Measurements from ENCODE around the gene GLS2.
"Not testable (repeated sequence)": the region's sequence is repeated elsewhere in the genome, so short reads cannot be mapped to it uniquely, and the experiment has no call there.

Gene GLS2

GRCh38 chr12:56514014-56514318 is 26.0 kb upstream of the GLS2 start:
- H3K4me1 Mint-ChIP-seq; H3K9me3 Mint-ChIP-seq; H3K4me3 Mint-ChIP-seq; DNase-seq (ENCODE audit: low spot score in 2 of 2); H3K36me3 Mint-ChIP-seq (ENCODE audit: insufficient read depth); ATAC-seq (replicated peaks; ENCODE audit: extremely low read depth, poor library complexity, severe bottlenecking); H3K27ac Mint-ChIP-seq (ENCODE audit: low read depth): not testable (repeated sequence)
- H3K27me3 Mint-ChIP-seq, result peaks cover 21% of the 10 kb centered on the region

- Mint-ChIP-seq H3K27ac (ENCODE audit: low read depth) (no peak overlapping the region), H3K4me3 (no peak overlapping the region), H3K36me3 (ENCODE audit: insufficient read depth) (no peaks in the 10 kb centered on the region), H3K9me3 (no peaks in the 10 kb centered on the region), H3K27me3 (peaks cover 21% of the 10 kb centered on the region), H3K4me1 (peaks cover 6% of the 10 kb centered on the region)
- DNase-seq (ENCODE audit: low spot score in 2 of 2) (no peak), ATAC-seq (replicated peaks; ENCODE audit: extremely low read depth, poor library complexity, severe bottlenecking) (no peak)
These were observed 22.8 kb upstream of the GLS2 start for GRCh38 chr12:56510786-56511185.

- H3K27ac Mint-ChIP-seq (ENCODE audit: low read depth); ATAC-seq (replicated peaks; ENCODE audit: extremely low read depth, poor library complexity, severe bottlenecking); DNase-seq (ENCODE audit: low spot score in 2 of 2); H3K4me1 Mint-ChIP-seq; H3K27me3 Mint-ChIP-seq; H3K36me3 Mint-ChIP-seq (ENCODE audit: insufficient read depth); H3K4me3 Mint-ChIP-seq; H3K9me3 Mint-ChIP-seq: not testable (repeated sequence)
These were observed 11.9 kb upstream of the GLS2 start for GRCh38 chr12:56499879-56500278.

GRCh38 chr12:56499452-56499851 is 11.5 kb upstream of the GLS2 start:
- H3K4me3 Mint-ChIP-seq; H3K36me3 Mint-ChIP-seq (ENCODE audit: insufficient read depth); H3K4me1 Mint-ChIP-seq; H3K27ac Mint-ChIP-seq (ENCODE audit: low read depth); ATAC-seq (replicated peaks; ENCODE audit: extremely low read depth, poor library complexity, severe bottlenecking); H3K27me3 Mint-ChIP-seq; DNase-seq (ENCODE audit: low spot score in 2 of 2); H3K9me3 Mint-ChIP-seq: not testable (repeated sequence)

DNA sequence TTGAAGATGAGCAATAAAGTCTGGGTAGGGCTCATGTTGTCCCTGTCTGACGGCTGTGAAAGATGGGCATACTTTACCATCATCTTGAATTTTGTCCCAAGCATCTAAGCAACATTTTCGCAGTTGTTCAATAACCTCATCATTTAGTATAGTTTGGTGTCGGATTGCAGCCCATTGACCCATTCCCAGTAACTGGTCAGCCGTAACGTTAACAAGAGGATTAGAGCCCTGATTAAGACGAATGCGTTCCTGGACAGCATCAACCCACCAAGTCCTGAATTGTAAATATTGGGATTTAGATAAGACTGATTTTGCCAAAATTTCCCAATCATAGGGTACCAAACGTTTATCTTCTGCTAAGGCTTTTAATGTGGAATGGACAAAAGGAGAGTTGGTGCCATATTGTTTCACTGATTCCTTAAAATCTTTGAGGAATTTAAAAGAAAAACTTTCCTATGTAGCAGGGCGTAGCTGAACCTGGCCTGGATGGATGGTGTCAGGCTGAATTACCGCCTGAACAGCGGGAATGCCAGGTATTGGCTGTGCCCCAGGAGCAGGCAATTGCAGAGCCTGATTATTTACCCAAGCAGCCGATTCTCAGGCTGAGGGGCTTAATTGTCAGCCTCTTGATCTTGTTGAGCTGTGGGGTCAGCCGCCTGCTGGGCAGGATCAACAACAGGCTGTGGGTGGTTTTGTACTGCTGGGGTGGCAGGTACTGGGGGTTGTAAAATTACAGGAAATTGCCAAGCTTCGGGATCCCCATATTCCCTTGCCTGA is 10.4 kb upstream of the GLS2 start:
- not testable (repeated sequence) for DNase-seq (ENCODE audit: low spot score in 2 of 2); H3K4me3 Mint-ChIP-seq; H3K36me3 Mint-ChIP-seq (ENCODE audit: insufficient read depth); ATAC-seq (replicated peaks; ENCODE audit: extremely low read depth, poor library complexity, severe bottlenecking); H3K27ac Mint-ChIP-seq (ENCODE audit: low read depth); H3K27me3 Mint-ChIP-seq; H3K9me3 Mint-ChIP-seq; H3K4me1 Mint-ChIP-seq

DNA sequence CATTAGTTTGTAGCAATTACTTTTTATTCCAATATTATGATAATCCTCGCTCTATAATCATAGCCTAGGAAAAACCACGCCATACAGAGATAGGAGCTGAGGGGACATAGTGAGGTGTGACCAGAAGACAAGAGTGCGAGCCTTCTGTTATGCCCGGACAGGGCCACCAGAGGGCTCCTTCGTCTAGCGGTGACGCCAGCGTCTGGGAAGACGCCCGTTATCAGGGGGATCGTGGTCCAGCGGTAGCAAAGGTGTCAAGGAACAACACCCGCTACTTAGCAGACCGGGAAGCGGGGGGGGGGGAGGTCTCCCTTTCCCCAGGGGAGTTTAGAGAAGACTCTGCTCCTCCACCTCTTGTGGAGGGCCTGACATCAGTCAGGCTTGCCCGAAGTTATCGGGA is 8.7 kb upstream of the GLS2 start:
- not testable (repeated sequence) for H3K27me3 Mint-ChIP-seq; H3K4me1 Mint-ChIP-seq; H3K4me3 Mint-ChIP-seq; H3K9me3 Mint-ChIP-seq; H3K36me3 Mint-ChIP-seq (ENCODE audit: insufficient read depth); ATAC-seq (replicated peaks; ENCODE audit: extremely low read depth, poor library complexity, severe bottlenecking)
- H3K27ac Mint-ChIP-seq (ENCODE audit: low read depth), result peak overlapping the region; percentile 38
- DNase-seq (ENCODE audit: low spot score in 2 of 2), result peak; percentile 26 to 37

GRCh38 chr12:56494481-56494880 is 6.5 kb upstream of the GLS2 start:
- not testable (repeated sequence) for DNase-seq (ENCODE audit: low spot score in 2 of 2); H3K4me3 Mint-ChIP-seq; ATAC-seq (replicated peaks; ENCODE audit: extremely low read depth, poor library complexity, severe bottlenecking); H3K4me1 Mint-ChIP-seq; H3K9me3 Mint-ChIP-seq; H3K36me3 Mint-ChIP-seq (ENCODE audit: insufficient read depth); H3K27ac Mint-ChIP-seq (ENCODE audit: low read depth)
- peaks cover 23% of the 10 kb centered on the region for H3K27me3 Mint-ChIP-seq

DNA sequence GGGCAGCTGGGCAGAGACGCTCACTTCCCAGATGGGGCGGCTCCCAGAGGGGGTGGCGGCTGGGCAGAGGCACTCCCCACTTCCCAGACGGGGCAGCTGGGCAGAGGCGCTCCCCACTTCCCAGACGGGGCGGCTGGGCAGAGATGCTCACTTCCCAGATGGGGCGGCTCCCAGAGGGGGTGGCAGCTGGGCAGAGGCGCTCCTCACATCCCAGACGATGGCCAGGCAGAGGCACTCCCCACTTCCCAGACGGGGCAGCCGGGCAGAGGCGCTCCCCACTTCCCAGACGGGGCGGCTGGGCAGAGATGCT is 6.1 kb upstream of the GLS2 start:
- not testable (repeated sequence) for H3K9me3 Mint-ChIP-seq; H3K36me3 Mint-ChIP-seq (ENCODE audit: insufficient read depth); H3K4me3 Mint-ChIP-seq; ATAC-seq (replicated peaks; ENCODE audit: extremely low read depth, poor library complexity, severe bottlenecking); H3K27ac Mint-ChIP-seq (ENCODE audit: low read depth); H3K4me1 Mint-ChIP-seq; DNase-seq (ENCODE audit: low spot score in 2 of 2)
- peaks cover 23% of the 10 kb centered on the region for H3K27me3 Mint-ChIP-seq

DNA sequence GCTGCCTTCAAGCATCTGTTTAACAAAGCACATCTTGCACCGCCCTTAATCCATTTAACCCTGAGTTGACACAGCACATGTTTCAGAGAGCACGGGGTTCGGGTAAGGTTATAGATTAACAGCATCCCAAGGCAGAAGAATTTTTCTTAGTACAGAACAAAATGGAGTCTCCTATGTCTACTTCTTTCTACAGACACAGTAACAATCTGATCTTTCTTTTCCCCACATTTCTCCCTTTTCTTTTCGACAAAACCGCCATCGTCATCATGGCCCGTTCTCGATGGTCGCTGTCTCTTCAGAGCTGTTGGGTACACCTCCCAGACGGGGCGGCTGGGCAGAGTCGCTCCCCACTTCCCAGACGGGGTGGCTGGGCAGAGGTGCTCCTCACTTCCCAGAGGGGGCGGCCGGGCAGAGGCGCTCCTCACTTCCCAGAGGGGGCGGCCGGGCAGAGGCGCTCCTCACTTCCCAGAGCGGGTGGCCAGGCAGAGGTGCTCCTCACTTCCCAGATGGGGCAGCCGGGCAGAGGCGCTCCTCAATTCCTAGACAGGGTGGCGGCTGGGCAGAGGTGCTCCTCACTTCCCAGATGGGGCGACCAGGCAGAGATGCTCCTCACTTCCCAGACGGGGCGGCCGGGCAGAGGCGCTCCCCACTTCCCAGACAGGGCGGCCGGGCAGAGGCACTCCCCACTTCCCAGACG is 5.6 kb upstream of the GLS2 start:
- H3K27me3 Mint-ChIP-seq, result peaks cover 23% of the 10 kb centered on the region
- not testable (repeated sequence) for ATAC-seq (replicated peaks; ENCODE audit: extremely low read depth, poor library complexity, severe bottlenecking); H3K9me3 Mint-ChIP-seq

GRCh38 chr12:56490360-56490759 is 2.4 kb upstream of the GLS2 start:
- ATAC-seq (replicated peaks; ENCODE audit: extremely low read depth, poor library complexity, severe bottlenecking), result no peak

More for the DNA sequence above, 5.6 kb upstream of the GLS2 start:
- H3K4me1 Mint-ChIP-seq; H3K4me3 Mint-ChIP-seq; DNase-seq (ENCODE audit: low spot score in 2 of 2); H3K36me3 Mint-ChIP-seq (ENCODE audit: insufficient read depth); H3K27ac Mint-ChIP-seq (ENCODE audit: low read depth): not testable (repeated sequence)

GRCh38 chr12:56487448-56488040 is 417 bp downstream of the GLS2 start:
- H3K4me1 Mint-ChIP-seq, result peaks cover 15% of the 10 kb centered on the region
- DNase-seq (ENCODE audit: low spot score in 2 of 2) (peak in 1 of 2 donors; percentile 22), ATAC-seq (replicated peaks; ENCODE audit: extremely low read depth, poor library complexity, severe bottlenecking) (peak; percentile 11)
- H3K27ac Mint-ChIP-seq (ENCODE audit: low read depth), result peak overlapping the region; percentile 50
- H3K4me3 Mint-ChIP-seq, result peak overlapping the region; percentile 85
- H3K36me3 Mint-ChIP-seq (ENCODE audit: insufficient read depth), result peaks cover 3% of the 10 kb centered on the region
- H3K9me3 Mint-ChIP-seq, result no peaks in the 10 kb centered on the region
- peaks cover 23% of the 10 kb centered on the region for H3K27me3 Mint-ChIP-seq

More at GRCh38 chr12:56490360-56490759, 2.4 kb upstream of the GLS2 start:
- H3K4me3 Mint-ChIP-seq, result no peak overlapping the region
- H3K27ac Mint-ChIP-seq (ENCODE audit: low read depth), result no peak overlapping the region
- no peak for DNase-seq (ENCODE audit: low spot score in 2 of 2)
- H3K27me3 Mint-ChIP-seq, result peaks cover 23% of the 10 kb centered on the region
- peaks cover 3% of the 10 kb centered on the region for H3K36me3 Mint-ChIP-seq (ENCODE audit: insufficient read depth)
- no peaks in the 10 kb centered on the region for H3K9me3 Mint-ChIP-seq
- peaks cover 15% of the 10 kb centered on the region for H3K4me1 Mint-ChIP-seq

DNA sequence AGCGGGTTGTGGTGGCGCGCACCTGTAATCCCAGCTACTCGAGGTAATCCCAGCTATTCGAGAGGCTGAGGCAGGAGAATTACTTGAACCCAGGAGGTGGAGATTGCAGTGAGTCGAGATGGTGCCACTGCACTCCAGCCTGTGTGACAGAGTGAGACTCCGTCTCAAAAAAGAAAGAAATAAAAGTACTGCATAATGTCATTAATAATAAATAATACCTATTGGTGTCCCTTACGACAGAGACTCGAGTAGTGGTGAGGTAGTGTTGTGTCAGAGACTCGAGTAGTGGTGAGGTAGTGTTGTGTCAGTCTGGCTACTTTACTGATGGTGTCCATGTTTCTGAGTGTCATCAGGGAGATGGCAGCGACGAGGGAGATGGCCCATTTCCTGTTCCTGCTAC is 1.3 kb downstream of the GLS2 start:
- H3K27ac Mint-ChIP-seq (ENCODE audit: low read depth), result no peak overlapping the region
- DNase-seq (ENCODE audit: low spot score in 2 of 2) (no peak), ATAC-seq (replicated peaks; ENCODE audit: extremely low read depth, poor library complexity, severe bottlenecking) (no peak)
- peaks cover 18% of the 10 kb centered on the region for H3K27me3 Mint-ChIP-seq
- H3K4me1 Mint-ChIP-seq, result peaks cover 15% of the 10 kb centered on the region
- peaks cover 3% of the 10 kb centered on the region for H3K36me3 Mint-ChIP-seq (ENCODE audit: insufficient read depth)
- no peaks in the 10 kb centered on the region for H3K9me3 Mint-ChIP-seq
- H3K4me3 Mint-ChIP-seq, result peak overlapping the region; percentile 85

DNA sequence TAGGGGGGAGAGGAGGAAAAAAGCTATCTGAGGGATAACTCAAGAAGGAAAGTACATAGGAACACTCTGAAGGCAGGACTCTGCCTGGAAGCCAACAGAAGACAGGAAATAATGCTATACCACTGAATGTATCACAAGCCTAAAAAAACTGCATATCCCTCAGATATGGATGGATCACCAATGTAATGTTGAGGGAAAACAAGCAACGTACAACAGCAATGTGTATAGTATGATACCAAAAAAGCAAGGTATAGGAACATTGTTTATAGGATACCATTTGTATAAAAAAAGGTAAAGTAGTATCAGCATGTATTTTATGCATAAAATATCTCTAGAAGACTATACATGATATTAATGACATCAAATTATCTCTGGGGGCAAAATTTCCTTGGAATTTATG is 3.4 kb downstream of the GLS2 start:
- Mint-ChIP-seq H3K9me3 (no peaks in the 10 kb centered on the region), H3K36me3 (ENCODE audit: insufficient read depth) (peaks cover 3% of the 10 kb centered on the region), H3K27ac (ENCODE audit: low read depth) (no peak overlapping the region), H3K4me3 (no peak overlapping the region), H3K27me3 (no peaks in the 10 kb centered on the region), H3K4me1 (peaks cover 21% of the 10 kb centered on the region)
- ATAC-seq (replicated peaks; ENCODE audit: extremely low read depth, poor library complexity, severe bottlenecking) (no peak), DNase-seq (ENCODE audit: low spot score in 2 of 2) (no peak)

All from central memory CD8-positive, alpha-beta T cell (primary cell).